ENCODE data around the gene CCDC88C.

Gene CCDC88C

GRCh38 chr14:91369628-91370445 is 47.8 kb downstream of the CCDC88C start:
- POLR2A ChIA-PET, result interaction anchor here (0.8 kb wide), 1 partner anchor 56 kb away, joined by 3 read pairs; no protein-coding TSS in a partner anchor
- no peak for TF ChIP-seq CTCF (IDR thresholded peaks at IDR 0.05; ENCODE audit: control extremely low read depth, extremely low read depth, low read depth, missing control alignments)
- peak; percentile 62 for DNase-seq (ENCODE audit: extremely low spot score)
- CTCF ChIA-PET, result interaction anchor here (1.6 kb wide), 1 partner anchor 45 kb away, joined by 3 read pairs; no protein-coding TSS in a partner anchor

- CTCF ChIA-PET, result interaction anchor here (2.0 kb wide), 2 partner anchors 19 to 46 kb away, joined by 4 to 8 read pairs; no protein-coding TSS in a partner anchor
- TF ChIP-seq CTCF (IDR thresholded peaks at IDR 0.05; ENCODE audit: control extremely low read depth, extremely low read depth, low read depth, missing control alignments), result no peak
- no peak for DNase-seq (ENCODE audit: extremely low spot score)
- POLR2A ChIA-PET, result no interaction called here
Measured at GRCh38 chr14:91368776-91369416, 48.7 kb downstream of the CCDC88C start.

GRCh38 chr14:91367173-91368171 is 50.1 kb downstream of the CCDC88C start:
- no peak for TF ChIP-seq CTCF (IDR thresholded peaks at IDR 0.05; ENCODE audit: control extremely low read depth, extremely low read depth, low read depth, missing control alignments)
- DNase-seq (ENCODE audit: extremely low spot score), result peak; percentile 81
- ChIA-PET CTCF (interaction anchor here (1.0 to 2.0 kb wide), 5 partner anchors 17 to 51 kb away, joined by 3 to 8 read pairs (median 4); partner anchors contain the start of gene CCDC88C), POLR2A (interaction anchor here (1.3 kb wide), 1 partner anchor 10 kb away, joined by 4 read pairs; no protein-coding TSS in a partner anchor)

GRCh38 chr14:91366749-91367148 is 50.9 kb downstream of the CCDC88C start:
- ChIA-PET POLR2A (interaction anchor here (1.3 kb wide), 1 partner anchor 10 kb away, joined by 4 read pairs; no protein-coding TSS in a partner anchor), CTCF (interaction anchor here (1.2 to 2.0 kb wide), 4 partner anchors 15 to 43 kb away, joined by 3 to 8 read pairs (median 4); no protein-coding TSS in a partner anchor)
- no peak for TF ChIP-seq CTCF (IDR thresholded peaks at IDR 0.05; ENCODE audit: control extremely low read depth, extremely low read depth, low read depth, missing control alignments)
- no peak for DNase-seq (ENCODE audit: extremely low spot score)

- ChIA-PET POLR2A (interaction anchor here (0.8 kb wide), 1 partner anchor 50 kb away, joined by 3 read pairs; no protein-coding TSS in a partner anchor), CTCF (interaction anchor here (1.2 to 2.6 kb wide), 5 partner anchors 9 to 42 kb away, joined by 3 to 20 read pairs (median 4); no protein-coding TSS in a partner anchor)
- no peak for DNase-seq (ENCODE audit: extremely low spot score)
- no peak for TF ChIP-seq CTCF (IDR thresholded peaks at IDR 0.05; ENCODE audit: control extremely low read depth, extremely low read depth, low read depth, missing control alignments)
Measured at GRCh38 chr14:91365552-91365951, 52.1 kb downstream of the CCDC88C start.
